ENCODE measurements around the gene FEN1.

Gene FEN1

GRCh38 chr11:61775606-61776554, 16.8 kb upstream of the FEN1 start:
- TF ChIP-seq CTCF (conservative IDR thresholded peaks at IDR 0.05; ENCODE audit: low read depth, low read length) = no peak
- no peak overlapping the region for H3K4me3 ChIP-seq (ENCODE audit: low read length)
- no peak for DNase-seq (ENCODE audit: low read depth)

- H3K4me3 ChIP-seq (ENCODE audit: low read length) = no peak overlapping the region
- peak; percentile 86 for TF ChIP-seq CTCF (conservative IDR thresholded peaks at IDR 0.05; ENCODE audit: low read depth, low read length)
- DNase-seq (ENCODE audit: low read depth) = no peak
Measured at GRCh38 chr11:61776561-61777075, 16.1 kb upstream of the FEN1 start.

- H3K4me3 ChIP-seq (ENCODE audit: low read length) = no peak overlapping the region
- no peak for TF ChIP-seq CTCF (conservative IDR thresholded peaks at IDR 0.05; ENCODE audit: low read depth, low read length)
- DNase-seq (ENCODE audit: low read depth) = no peak
Measured at GRCh38 chr11:61777234-61778090, 15.2 kb upstream of the FEN1 start.

GRCh38 chr11:61778357-61778886, 14.3 kb upstream of the FEN1 start:
- no peak overlapping the region for H3K4me3 ChIP-seq (ENCODE audit: low read length)
- DNase-seq (ENCODE audit: low read depth) = no peak
- TF ChIP-seq CTCF (conservative IDR thresholded peaks at IDR 0.05; ENCODE audit: low read depth, low read length) = no peak

- no peak for TF ChIP-seq CTCF (conservative IDR thresholded peaks at IDR 0.05; ENCODE audit: low read depth, low read length)
- no peak for DNase-seq (ENCODE audit: low read depth)
- no peak overlapping the region for H3K4me3 ChIP-seq (ENCODE audit: low read length)
Measured at GRCh38 chr11:61778920-61779650, 13.6 kb upstream of the FEN1 start.
